NCI-H526 (cell line): ENCODE data around the gene CES3.

ENCODE experiments used
- DNase-seq, 2 experiments: peaks; one replicate each; lab custom pipeline; 2025; lab: John Stamatoyannopoulos, UW

The CES3 gene, protein sequence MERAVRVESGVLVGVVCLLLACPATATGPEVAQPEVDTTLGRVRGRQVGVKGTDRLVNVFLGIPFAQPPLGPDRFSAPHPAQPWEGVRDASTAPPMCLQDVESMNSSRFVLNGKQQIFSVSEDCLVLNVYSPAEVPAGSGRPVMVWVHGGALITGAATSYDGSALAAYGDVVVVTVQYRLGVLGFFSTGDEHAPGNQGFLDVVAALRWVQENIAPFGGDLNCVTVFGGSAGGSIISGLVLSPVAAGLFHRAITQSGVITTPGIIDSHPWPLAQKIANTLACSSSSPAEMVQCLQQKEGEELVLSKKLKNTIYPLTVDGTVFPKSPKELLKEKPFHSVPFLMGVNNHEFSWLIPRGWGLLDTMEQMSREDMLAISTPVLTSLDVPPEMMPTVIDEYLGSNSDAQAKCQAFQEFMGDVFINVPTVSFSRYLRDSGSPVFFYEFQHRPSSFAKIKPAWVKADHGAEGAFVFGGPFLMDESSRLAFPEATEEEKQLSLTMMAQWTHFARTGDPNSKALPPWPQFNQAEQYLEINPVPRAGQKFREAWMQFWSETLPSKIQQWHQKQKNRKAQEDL

DNA sequence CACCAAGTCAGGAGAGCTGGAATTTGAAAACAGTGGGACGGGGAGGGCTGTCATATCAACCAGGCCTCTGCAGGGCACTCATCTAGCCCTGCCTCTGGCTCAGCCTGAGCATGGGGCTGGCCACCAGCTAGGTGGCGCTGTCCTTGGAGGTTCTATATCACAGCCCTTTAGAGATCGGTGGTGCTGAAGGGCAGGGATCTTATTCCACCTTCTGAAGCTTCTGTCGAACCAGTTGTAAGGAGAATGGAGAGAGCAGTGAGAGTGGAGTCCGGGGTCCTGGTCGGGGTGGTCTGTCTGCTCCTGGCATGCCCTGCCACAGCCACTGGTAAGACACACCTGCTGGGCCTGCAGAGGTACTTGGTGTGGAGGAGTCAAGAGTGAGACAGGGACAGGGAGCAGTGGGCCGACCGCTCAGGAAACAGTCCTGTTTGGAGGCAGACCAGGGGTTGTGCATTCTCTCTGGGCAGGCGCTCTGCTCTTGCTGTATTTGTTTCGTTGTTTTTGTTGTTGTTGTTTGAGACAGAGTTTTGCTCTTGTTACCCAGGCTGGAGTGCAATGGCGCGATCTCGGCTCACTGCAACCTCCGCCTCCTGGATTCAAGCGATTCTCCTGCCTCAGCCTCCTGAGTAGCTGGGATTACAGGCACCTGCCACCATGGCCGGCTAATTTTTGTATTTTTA, at the start of gene CES3:
TSS of gene CES3 (plus strand) at position 202 of the 680 bp plus-strand sequence. CDS start at position 244, 42 bp downstream.
- DNase-seq = peak; percentile 81 to 85

DNA sequence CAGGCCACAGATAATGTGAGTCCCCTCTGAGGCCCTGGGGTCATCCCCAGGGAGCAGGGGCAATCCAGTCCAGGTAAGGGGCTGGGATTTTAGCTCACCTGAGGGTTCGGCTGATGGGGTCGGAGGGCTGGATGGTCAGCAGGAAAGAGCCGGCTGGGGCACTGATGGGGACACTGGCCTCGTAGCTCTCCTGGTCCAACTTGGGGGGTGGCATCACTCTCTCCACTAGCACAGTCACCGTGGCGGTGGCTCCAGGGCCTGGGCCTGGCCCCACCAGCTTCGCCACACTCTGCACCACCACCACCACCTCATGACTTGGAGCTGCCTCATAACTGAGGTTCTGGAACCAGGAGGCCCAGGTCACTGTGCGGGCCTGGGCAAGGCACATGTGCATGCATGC, 49.3 kb upstream of the CES3 start:
- DNase-seq = no peak

DNA sequence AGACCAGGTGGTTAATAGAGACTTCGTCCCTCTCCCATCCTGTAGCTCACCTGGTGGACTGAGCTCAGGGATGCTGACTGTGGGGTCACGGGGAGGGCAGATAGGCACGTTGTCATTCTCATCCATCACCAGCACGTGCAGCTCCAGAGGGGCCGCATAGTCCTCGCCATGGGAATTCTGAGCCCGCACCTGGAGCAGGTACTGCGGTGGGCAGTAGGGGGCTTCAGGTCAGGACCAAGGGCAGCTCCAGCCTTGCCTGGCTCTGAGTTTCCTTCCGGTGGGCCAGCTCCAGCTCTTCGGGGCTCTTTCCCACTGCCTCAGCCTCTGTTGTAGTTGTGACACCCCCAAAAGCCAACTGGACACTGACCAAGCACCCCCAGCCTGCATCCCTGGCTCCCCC, 48.0 kb upstream of the CES3 start:
- DNase-seq = no peak

DNA sequence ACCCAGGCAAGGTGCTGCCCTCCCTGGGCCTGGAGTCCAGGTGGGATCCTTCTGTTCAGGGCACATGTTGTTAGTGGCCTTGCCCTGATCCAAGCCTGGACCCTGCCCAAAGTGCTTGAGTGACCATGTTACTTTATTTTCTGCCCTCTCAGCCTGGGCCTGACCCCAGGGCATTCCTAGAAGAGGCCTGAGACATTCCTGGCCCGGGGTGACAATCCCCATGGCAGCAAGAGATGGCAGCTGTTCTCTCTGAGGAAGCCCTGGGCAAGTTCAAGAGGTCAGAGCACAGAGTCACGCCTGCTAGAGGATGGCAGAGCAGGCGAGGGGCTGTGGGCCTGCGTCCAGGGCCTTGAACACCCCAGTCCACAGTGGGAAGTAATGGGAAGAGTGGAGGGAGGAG, 47.4 kb upstream of the CES3 start:
- DNase-seq = no peak

DNA sequence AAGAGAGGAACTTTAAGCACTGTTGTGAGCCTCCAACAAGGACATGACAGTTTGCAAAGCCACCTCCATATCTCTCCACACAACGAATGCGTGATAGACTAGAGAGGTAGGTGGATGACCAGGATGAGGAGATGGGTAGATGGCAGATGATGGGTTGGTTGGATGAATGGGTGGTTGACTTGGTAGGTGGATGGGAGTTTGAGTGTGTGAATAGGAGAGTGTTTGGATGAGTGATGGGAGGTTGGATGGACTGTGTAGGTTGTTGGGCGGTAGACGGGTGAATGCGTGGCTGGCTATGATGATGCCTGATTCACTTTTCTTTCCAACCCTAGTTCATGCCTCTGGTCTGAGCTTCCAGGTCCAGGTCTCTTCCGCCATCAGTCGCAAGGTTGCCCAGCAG, 46.5 kb upstream of the CES3 start:
- no peak for DNase-seq

DNA sequence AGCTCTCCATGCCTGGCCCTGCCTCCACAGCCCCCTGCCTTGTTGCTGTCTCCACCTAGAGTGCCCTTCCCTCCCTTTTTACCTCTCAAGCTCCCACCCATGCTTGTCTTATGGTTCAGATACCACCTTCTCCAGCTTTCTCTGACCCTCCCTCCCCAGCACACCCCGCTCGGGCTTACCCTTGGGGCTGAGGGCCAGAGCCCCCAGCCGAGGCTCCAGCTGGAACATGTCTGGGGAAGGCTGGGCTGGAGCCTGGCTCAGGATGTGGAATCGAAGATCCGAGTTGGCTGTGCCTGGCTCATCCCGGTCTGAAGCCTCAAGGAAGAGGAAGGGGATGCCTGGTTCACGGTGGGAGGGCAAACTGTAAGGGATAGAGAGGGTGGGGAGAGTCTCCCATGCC, 46.0 kb upstream of the CES3 start:
- DNase-seq = no peak

DNA sequence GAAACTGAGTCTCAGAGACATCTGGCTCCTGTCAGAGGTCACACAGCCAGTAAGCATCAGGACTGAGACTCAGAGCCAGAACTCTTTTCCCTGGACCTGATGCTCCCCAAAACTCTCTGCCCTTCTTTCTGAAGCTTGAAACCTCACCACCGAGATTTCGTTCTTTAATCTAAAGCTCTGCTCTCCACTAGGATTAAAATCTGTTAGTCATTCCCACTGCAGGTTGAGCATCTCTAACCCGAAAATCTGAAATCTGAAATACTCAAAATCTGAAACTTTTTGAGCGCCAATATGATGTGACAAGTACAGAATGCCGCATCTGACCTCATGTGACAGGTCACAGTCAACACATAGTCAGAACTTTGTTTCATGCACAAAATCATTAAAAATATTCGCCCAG, 44.5 kb upstream of the CES3 start:
- no peak for DNase-seq

DNA sequence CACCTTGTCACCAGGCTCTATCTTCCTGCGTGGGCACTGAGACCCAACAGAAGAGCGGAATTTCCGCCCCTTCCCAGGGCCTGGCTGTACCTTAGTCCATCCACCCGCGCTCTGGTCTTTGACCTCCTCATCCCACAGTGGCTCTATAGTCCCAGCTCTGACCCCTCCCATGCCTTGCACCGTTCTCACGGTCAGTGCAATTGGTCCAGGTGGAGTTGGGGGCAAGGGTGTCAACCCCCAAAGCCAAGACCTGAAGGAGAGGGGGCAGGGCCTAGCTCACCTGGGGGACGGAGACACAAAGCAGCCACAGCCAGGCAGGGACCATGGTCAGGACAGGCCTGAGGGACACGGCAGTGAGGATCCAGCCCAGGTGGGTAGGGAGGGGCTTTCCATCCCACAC, 43.3 kb upstream of the CES3 start:
- no peak for DNase-seq

DNA sequence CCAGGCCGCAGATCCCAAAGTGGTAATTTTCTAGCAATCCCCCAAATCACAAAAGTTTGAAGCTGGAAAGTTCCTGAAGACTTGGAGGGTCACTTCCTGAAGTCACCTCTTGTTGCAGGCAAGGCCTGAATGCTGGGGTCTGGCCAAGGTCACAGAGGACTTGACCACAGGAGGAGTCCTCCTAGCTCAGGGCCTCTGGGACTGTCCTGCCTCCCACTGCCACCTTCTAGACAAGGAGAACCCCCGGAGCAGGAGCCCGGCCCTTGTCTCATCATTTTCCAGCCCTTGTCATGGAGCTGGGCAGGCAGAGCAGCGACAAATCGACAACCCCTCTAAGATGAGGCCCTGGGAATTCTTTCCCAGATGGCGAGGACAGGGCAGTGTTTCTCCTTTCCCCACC, 42.7 kb upstream of the CES3 start:
- no peak for DNase-seq

DNA sequence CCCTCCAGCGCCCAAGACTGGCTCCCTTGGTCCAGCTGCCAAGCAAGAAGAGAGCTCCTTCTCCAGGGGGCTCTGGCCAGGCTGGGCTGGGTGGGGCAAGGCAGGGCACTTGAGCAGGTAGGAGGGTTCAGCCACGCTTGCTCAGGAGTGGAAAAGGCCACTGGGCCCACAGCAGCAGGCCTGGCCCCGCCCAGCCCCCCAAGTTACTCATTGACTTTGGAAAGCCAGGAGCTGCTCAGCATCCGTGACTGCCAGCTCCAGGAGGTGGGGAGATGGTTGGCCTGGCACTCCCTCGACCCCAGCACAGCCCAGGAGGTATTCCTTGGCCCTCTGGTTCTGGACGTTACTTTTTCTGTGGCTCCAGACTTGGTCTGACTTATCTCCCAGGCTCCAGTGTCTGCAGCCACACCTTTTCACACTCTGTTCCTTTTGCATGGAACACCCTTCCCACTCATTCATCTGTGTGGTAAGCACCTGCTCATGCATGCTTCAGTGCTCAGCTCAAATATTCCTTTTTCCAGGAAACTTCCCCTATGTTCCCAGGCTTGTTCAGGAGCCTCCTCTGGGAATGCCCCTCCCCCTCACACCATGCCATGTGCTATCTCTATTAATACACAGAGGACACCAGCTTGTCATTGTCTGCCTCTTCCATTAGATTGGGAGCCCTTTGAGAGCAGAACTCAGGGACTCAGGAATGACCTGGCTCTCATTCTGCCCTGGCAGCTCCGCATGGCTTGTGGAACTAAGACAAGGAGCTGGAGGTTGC, 42.1 kb upstream of the CES3 start, which contains the start of gene CDH16:
TSS of gene CDH16 (minus strand) at position 83 of the 766 bp plus-strand sequence. CDS start 820 bp downstream, outside the sequence.
- DNase-seq = peak in 1 of 2 experiments; percentile 38

DNA sequence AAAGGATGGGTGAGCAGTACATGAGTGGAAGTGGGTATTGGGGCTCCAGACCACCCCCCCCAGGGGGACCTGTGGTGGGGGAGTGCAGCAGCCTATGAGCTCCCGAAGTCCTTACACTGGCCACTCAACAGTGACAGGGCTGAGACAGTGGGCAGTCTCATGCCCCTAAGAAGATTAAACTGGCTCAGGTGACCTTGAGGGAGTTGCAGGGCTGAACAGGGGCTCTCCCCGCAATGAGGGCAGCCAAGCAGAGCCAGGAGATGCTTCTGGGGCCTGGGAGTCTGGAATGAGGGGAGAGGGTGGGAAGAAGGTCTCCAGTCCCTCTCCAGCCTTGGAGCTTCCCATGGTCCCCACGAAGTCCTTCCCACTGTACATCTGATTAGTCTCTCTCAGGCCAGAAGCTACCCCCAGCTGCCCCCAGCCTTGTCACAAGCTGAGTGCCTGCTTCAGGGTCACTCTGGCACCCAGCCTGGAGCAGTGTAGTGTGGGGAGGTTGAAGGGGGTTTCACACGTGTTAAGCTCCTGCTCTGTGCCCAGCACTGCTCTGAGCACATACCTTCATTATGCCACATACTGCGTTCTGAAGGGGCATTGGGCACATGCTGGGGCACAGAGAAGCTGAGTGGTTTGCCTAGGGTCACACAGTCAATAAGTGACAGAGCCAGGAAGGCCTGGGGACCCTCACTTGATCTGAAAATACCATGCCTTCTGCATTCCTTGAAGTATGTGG, 41.3 kb upstream of the CES3 start:
- no peak for DNase-seq

DNA sequence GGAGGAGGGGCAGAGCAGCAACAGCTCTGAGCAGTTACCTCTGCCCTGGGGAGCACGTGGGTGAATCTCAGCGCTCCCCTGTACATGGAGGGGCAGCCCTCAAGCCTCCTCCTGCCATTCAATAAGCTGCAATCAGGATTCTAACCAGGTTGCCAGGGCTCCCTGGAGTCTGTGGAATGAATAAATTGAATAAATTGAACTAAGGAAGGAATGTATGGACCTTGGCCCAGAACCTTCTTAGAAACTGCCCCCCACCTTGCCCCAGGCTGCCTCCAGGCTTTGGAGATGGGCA, 40.8 kb upstream of the CES3 start:
- DNase-seq = no peak

DNA sequence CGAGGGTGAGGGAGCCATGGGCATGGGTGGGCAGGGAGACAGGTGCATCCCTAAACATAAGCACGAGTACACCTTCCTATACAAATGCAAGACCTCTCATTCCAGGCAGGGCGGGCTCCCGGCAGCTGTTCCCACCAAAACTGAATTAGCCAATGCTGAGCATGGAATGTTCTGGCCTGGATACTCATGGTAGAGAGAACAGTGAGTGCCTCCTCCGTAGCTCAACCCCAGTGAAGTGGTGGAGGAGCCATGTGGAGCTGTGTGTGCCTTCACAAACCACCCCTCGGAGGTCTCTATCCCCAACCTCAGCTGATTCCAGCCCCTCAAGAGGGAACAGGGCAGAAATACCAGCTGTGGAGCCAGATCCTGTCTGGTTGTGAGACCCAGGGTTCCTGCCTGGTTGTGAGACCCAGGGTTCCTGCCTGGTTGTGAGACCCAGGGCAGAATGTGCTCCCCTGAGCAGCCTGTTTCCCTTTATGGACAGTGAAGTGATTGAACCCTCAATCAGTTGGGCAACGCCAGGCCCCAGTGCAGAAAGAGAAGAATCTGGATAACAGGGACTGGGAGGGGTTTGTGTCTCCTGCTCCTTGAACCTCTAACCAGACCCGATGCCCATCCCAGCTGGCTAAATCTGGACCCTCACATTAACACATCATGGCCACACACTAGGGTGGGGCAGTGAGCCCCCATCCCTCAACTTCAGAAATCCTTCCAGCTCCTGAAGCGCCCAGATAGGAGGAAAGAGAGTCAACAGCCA, 40.0 kb upstream of the CES3 start:
- DNase-seq = no peak

DNA sequence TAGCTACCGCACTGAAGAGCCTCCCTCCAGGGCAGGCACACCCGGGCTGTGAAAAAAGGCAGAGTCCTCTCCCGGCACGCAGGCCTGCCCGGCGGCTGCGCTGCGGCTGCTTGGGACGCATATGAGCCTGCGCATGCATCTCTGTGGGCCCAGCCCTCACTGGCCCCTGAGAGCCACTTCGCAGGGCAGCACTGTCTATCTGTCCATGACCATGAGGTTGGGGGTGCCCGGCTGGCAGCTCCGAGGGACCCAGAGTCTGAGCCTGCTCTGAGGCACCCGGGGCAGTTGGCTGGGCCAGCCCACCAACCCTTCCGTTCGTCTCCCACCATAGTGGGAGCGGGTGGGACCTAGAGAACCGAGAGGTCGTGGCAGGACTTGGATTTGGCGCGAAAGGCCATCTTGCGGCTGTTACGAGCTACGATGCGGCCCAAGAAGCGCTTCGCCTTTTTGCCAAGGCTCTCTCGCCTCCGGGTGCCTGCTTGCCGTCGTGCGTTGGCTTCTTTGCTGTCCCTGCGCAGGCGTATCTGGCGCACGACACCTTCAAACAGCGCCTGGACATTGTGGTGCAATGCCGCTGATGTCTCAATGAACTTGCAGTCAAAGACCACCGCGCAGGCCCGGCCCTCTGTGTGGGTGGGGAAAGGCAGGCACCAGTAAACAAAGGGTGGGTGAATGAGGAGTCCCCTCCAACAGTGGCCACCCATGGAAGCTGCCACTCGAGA, 39.2 kb upstream of the CES3 start:
- DNase-seq = no peak

DNA sequence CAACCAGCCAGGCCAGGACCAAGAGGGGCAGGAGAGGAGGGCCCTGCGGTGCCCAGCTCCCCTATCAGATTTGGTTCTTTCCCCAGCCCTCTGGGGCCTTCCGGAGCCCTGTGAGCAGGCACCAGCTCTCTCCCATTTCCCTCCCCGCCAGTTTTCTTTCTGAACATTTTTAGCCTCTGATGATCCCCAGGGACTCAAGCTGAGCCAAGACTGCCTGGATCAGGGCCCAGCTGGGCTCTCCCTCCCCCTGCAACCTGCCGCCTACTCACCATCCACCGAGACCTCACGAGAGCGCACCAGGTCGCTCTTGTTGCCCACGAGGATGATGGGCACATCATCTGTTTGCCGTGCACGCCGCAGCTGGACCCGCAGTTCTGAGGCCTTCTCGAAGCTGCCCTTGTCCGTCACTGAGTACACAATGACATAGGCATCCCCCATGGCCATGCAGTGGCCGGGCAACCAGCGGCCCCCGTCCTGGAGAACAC, 37.8 kb upstream of the CES3 start:
- DNase-seq = peak in 1 of 2 experiments; percentile 7

DNA sequence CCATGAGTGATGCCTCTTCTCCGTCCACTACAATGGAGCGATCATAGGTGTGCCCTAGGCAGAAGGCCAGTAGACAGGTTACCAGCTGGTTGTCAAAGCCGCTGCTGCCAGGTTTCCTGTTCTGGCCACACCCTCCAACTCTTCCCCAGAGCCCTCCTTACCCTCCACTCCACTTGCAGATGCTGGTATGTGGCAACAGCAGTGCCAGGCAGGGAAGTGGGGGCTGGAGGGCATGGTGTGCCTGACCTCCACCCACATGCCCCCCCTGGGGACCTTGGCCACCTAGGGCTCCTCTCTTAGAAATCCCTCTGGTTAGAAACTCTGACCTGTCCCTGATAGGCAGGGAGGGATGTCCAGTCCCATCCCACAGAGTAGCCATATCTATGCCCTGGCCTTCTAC, 37.2 kb upstream of the CES3 start:
- no peak for DNase-seq

DNA sequence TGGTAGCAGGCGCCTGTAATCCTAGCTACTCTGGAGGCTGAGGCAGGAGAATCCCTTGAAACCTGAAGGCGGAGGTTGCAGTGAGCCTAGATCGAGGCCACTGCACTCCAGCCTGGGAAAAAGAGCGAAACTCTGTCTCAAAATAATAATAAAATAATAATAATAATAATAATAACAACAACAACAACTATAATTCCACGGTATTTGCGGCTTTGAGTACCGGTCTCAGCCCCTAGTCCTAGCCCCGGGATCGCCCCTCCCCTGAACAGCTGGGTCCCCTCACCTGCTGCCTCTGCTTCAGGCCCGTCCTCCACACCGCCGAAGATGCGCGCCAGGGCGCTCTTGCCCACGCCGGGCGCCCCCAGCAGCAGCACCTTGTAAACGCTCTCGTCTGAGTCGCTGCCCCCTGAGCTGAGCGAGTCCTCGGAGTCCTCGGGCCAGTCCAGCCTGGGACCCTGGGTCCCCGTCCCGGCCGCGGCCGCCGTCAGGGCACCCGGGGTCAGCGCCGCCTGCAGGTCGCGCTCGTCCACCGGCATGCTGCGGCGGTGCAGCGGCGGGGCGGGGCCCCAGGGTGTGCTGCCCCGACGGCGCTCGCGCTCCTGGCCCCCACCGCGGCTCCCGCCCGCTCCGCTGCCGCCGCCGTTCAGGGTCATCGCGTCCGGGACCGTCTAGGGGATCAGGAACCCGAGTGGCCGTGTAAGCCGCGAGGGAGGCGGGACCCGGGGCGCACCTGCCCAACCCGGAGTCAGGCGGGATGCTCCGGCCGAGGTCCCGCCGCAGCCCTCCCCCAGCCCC, 36.3 kb upstream of the CES3 start:
- peak in 1 of 2 experiments; percentile 24 for DNase-seq

DNA sequence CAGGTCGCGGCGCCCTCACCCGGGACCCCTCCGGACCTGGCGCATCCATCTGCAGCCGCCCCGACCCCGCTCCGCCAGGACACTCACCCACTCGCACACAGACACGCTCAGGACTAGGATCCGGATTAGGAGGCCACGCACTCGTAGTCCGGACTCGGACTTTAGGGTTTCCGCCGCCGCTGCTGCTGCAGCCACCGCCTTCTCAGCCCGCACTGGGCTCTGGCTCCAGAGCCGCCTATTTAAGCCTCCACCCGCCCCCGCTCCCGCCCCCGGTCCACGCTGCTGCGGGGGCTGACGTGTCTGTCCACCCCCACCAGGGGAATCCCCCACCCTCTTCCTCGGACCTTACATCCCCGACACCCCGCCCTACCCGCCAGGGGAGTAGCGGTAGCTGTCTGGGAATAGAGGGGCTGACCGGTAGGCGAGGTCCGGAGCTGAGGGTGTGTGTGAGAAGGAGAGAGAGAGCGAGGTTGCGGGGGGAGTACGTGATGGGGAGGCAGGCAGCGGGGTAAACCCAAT, 35.7 kb upstream of the CES3 start, which contains the start of gene RRAD:
TSS of gene RRAD (minus strand) at position 214 of the 519 bp plus-strand sequence. CDS start 356 bp downstream, outside the sequence.
- DNase-seq = no peak
